Skin epidermis (tissue), 12 donors: ENCODE results near the gene HLA-DMB.
"Not testable (repeated sequence)": the region's sequence is repeated elsewhere in the genome, so short reads cannot be mapped to it uniquely, and the experiment has no call there.

Experiments used
- H3K27ac ChIP-seq, 21 experiments: fragments of 200-600 bp; sonication (generic) in 11 of 21; one replicate each; pipeline ENCODE4 v1.5.0; 2020; ENCODE audit warnings: mild to moderate bottlenecking in 3 of 21, inconsistent platforms in 2 of 21, moderate library complexity in 2 of 21
- H3K4me3 ChIP-seq, 7 experiments: fragments of 200-600 bp; sonication (generic) in 2 of 7; one replicate each; pipeline ENCODE4 v1.5.0; 2020; ENCODE audit warnings: inconsistent platforms in 2 of 7, mild to moderate bottlenecking in 2 of 7, moderate library complexity in 1 of 7

The HLA-DMB gene

DNA sequence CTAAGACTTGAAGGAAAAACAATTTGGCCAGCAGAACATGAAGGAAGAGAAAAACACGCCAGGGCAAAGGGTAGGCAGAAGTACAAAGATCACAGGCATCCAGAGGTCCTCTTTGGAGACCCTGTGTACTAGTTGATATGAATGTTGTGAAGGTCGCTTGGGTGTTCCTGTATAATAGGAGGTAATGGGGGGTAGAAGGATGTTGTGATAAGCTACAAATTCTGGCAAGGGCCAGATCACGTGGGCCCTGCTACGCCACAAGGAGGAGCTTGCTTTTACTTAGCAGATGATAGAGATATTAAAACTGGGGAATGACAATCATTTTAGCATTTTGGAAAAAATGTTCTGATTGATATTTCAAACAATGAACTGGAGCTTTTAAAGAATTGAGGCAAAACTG is 12.9 kb upstream of the HLA-DMB start:
- Histone ChIP-seq H3K27ac (peak overlapping the region in 6 of 21 experiments; percentile 1 to 84 (median 50)), H3K4me3 (no peak overlapping the region)

DNA sequence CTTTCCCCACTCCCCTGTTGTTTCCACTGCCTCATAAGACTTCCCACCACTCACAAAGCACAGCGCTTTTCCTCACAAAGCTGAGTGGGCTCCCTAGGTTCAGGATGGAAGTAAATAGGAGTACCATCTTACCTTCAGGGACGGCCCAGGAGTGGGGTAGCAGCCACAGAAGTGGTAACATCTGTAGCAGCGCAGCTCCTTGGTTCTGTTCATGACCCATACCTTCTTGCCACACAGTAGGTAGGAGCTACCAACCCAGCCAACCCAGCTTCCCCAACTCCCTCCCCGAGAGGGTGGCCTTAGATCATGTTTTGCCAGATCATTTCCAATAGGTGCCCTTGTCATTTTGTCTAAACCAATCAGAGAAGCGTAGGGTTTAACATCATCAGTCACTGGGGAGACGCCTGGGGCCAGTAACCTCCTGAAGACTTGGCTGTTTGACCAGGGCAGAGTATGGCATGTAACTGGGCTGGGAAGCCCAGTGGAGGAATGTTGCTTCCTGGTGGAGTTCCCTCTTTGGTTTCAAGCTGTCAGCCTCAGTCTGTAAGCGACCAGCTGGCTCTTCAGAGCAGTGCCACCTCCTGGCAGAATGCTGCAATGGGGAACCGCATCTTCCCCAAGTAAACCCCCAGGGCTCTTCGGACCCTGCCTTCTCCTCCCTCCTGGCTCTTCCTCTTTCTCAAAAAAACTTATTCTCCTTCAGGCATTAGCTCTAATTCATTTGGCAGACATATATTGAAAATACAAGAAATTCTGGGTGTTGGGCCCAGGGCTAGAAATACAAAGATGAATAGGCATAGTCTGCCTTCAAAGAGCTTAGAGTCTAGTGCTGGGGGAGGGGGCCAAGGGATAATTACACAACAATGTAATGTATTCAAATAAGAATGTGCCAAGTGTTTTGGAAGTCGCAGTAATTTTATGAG is 12.2 kb upstream of the HLA-DMB start, which contains the start of gene HLA-DMA:
Gene HLA-DMA (minus strand): TSS at position 281 of the 923 bp plus-strand sequence. CDS start 61 bp downstream, at position 220.
- peak within 1 kb of the TSS; percentile 17 to 38 (median 23) for H3K4me3 ChIP-seq

DNA sequence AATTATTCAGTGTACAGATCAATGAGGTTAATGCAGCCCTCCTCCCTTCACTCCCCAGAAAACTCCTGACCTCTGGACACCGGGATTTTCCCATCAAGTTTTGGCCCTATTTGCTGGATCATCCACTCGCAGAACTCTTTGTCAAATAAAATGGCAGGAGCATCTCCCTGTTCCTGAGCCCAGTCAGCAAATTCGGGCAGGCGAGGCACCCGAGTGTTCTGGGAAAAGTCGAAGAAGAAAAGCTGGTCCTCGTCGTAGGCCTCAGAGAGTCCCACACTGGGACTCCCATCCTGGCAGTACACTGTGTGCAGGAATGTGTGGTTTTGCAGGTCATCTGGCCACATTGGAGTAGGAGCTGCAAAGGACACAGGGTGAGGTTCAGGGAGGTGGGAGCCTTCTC is 9.6 kb upstream of the HLA-DMB start:
- peak overlapping the region in 1 of 7 experiments; percentile 5 for H3K4me3 ChIP-seq
- H3K27ac ChIP-seq = peak overlapping the region in 2 of 21 experiments; percentile 54 to 84

More for the DNA sequence above, 12.2 kb upstream of the HLA-DMB start, which contains the start of gene HLA-DMA:
- H3K27ac ChIP-seq = peak within 1 kb of the TSS in 20 of 21 experiments; percentile 45 to 87 (median 72)

DNA sequence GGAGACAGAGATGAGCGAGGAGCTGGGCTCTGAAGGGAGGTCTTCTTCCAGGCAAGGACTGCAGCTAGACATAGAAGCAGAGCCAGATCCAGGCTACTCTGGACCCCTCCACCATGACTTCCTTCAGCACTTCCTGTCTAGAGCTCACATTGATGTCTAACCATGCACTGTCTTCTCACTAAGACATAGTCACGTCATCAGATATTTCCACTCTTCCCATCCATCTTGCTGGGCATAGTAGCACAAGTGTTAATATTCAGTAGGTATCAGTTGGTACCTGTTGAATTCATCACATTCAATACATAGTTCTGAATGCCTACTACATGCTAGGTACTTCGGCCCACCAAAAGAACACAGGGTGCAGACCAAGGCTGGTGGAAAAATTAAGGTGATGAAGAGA is 9.2 kb upstream of the HLA-DMB start:
- H3K27ac ChIP-seq = no peak overlapping the region
- H3K4me3 ChIP-seq = no peak overlapping the region

DNA sequence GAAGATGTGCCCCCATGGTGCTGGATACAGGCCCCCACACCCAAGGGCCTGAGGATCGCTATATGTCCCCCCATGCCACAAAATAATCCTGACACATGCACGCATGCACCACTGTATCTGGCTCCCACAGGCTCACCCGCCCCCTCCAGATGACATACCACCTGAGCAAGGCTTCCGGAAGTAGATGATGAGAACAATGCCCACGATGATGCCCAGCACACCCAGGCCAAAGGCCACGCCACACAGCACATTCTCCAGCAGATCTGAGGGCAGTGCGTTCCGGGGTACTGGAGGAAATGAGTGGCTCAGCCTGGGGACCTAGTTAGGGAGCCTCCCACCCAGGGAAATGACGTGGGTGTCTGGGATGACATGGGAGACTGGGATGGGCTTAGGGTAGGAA is 8.3 kb upstream of the HLA-DMB start:
- Histone ChIP-seq H3K4me3 (no peak overlapping the region), H3K27ac (no peak overlapping the region)

DNA sequence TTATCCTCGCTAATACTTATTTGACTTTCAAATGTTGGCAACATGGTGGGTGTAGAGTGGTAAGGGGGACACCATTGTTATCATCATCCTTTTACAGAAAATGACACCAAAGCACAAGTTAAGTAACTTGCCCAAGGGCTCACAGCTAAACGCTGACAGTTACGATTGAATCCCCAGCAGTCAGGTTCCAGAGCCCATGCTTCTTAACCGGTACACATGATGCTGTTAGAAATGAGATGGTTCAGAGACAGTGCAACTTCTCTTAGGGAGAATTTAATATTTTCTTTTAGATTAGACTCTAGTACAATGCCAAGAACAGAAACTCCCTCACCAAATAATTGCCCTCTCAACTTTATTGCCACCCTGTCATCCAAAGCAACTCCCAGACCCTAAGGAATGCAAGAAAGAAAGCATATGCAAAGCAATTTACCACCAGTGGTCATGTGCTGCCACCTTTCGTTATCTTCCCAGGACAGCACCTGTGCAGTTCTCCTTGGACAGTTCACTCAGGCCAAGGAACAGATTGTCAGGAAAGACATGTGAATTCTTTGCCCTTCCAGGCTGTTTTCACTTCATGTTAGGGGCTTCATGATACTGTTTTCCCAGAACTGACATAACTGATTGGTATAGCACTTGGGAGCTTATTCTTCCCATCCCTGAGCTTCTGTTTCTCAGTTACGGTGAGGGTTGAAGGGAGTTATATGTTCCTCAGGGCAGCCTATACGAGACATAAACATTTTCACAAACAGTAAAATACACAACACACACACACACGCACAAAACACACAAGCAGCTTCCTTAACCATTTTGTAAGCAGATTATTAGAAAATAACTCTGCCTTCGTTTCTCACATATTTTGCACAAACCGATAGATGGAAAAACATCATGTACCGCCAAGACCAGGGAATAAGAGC is 7.0 kb upstream of the HLA-DMB start:
- no peak overlapping the region for H3K4me3 ChIP-seq
- H3K27ac ChIP-seq = peak overlapping the region in 1 of 21 experiments; percentile 97

DNA sequence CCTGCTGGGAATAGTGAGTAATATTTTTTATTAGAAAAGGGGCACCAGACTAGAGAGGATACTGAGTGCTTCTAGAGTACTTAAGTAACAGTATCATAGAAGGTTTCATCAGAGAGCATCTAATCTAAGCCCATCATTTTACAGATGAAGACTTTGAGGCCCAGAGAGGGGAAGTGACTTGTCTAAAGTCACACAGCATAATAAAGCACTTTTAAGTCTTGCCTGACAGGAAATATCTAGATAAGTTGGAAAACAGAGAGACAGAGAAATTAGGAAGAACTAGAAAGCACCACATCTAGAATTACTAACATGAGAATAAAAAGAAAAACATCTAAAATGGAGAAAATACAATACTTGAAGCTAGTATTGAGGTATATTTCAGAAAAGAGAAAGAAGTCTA is 6.1 kb upstream of the HLA-DMB start:
- no peak overlapping the region for H3K4me3 ChIP-seq
- H3K27ac ChIP-seq = peak overlapping the region in 1 of 21 experiments; percentile 97

DNA sequence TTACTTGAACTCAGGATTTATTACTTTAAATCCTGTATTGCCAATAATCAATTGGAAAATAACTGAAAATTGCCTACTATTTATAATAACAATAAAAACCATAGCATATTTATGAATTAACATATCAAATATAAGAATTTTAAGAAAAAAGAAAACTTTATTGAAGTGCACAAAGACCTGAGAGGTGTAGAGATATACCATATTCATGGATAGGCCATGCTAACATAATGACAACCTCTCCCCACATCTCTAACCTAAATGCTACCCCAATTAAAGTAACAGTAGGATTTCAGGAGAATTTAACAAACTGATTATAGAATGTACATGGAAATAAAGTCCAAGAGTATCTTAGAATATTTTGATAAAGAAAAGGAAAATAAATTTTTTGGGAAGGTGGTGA is 5.1 kb upstream of the HLA-DMB start:
- H3K4me3 ChIP-seq = no peak overlapping the region

DNA sequence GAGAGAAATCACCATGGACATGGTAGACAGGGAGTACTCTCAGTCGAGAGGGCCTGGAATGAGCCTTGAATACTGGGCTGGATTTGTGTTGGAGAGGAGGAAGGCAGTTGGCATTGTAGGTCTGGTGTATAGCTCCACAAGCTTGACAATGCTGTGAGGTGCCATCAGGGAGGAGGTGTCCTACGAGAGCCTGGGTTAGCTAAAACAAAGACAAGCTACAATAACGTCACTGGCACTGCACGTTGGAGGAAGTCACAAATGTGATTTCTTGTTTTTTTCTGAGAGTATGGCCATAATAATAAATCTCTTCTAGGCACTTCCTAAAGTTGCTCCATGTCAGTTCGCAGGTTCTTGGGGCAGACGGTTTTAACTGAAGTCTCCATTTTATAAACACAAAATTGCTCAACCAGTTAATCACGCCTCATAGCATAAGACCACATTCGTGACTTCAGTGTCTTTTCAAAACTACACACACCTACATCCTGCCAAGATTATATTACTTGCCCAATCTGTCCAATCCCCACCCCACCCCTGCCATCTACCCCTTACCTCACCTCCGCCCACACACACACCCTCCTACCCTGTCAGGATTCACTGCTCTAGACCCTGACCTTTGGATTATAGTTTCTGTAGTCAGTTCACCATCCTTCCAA is 4.4 kb upstream of the HLA-DMB start:
- Histone ChIP-seq H3K27ac (peak overlapping the region in 12 of 21 experiments; percentile 8 to 97 (median 75)), H3K4me3 (no peak overlapping the region)

More for the DNA sequence above, 5.1 kb upstream of the HLA-DMB start:
- peak overlapping the region in 6 of 21 experiments; percentile 16 to 97 (median 75) for H3K27ac ChIP-seq

DNA sequence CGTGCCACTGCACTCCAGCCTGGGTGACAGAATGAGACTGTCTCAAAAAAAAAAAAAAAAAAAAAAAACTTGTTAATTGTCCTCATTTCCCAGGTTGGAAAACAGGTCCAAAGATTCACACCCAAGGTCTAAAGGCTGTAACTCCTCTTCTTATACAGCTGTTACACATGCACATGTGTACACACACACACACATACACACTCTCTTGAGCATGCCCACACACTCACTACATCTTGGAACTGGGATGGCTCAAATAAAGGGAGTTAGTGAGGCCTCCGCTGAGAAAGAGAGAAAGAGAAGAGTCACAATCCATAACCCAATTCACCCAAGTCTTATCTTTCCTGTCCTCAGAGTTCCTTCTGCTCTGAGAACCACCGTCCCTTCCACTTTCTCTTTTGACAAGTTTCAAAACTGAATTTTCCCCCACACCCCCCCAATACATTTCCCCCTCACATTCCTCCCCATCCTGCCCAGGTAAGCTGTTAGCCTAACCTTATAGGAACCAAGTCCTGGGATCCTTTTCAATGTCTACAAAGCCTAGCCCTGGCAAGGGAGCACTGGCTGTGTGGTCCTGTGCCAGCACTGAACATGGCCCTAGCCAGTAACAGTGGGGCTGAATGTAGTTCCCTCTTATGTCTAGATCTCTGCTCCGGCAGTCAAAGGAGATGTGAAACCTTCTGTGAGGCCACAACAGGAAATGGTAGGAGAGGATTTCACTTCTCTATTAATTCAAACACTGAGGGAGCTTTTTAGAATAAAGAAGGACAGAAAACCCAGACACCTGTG is 3.2 kb upstream of the HLA-DMB start:
- Histone ChIP-seq H3K4me3 (peak overlapping the region in 1 of 7 experiments; percentile 8), H3K27ac (peak overlapping the region in 14 of 21 experiments; percentile 8 to 97 (median 69))

DNA sequence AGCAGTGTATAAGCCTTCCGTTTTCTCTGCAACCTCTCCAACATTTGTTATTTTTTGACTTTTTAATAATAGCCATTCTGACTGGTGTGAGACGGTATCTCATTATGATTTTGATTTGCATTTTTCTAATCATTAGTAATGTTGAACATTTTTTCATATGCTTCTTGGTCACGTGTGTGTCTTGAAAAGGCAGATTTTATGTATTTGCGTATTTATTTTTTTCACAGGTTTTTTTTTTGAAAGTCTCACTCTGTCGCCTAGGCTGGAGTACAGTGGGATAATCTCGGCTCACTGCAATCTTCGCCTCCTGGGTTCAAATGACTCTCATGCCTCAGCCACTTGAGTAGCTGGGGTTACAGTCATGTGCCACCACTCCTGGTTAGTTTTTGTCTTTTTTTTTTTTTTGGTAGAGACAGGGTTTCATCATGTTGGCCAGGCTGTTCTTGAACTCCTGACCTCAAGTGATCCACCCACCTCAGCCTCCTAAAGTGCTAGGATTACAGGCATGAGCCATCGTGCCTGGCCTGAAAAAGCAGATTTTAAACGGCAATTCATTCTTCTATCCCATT is 1.8 kb upstream of the HLA-DMB start:
- H3K27ac ChIP-seq = peak overlapping the region in 9 of 21 experiments; percentile 8 to 97 (median 78)
- not testable (repeated sequence) for H3K4me3 ChIP-seq

DNA sequence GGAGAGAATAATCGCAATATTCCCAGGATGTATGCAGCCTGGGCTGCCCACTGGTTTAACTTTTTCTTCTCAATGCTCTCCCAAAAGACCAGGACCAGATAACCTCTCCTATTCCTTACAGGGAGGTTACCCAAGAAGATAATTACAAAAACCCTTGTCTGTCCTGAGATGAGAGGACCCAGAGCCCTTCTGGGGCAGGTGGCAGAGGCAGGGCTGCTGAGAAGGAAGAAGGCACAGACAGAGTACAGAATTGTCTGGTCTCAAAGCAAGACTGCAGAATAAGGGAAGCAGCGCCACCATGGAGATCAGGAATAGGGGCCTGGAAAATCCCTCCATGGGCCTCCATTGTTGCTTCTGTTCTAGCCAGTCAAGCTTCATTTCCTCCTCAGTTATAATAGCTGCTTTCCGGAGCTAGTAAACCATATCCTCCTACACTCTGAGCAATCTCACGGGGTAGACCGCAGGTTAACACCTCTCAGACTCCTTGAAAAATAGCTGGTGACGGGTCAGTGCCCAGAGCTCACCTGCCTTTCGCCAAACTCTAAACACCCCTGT is 463 bp upstream of the HLA-DMB start:
- Histone ChIP-seq H3K27ac (peak overlapping the region; percentile 4 to 98 (median 80)), H3K4me3 (peak overlapping the region in 3 of 7 experiments; percentile 31 to 48 (median 44))

DNA sequence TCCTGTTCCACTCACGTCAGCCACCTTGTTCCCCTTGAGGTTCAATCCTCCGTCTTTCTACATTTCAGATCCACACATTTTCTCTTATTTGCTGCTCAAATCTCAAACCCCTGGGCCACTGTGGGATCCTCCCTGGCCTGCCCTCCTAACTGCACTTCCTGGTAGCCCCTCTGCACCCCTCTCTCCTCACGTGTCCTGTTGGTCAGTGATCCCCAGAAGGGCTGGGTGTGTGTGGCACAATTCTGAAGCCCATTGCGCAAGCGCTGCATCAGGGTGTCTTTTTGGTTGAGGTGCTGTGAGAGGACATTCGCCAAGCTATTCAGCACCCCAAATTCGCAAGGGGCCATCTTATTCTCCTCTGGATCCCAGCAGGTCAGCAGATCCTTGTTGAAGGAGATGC is 2.3 kb downstream of the HLA-DMB start:
- Histone ChIP-seq H3K4me3 (peak overlapping the region in 3 of 7 experiments; percentile 10 to 44 (median 31)), H3K27ac (peak overlapping the region in 5 of 21 experiments; percentile 6 to 97 (median 24))

DNA sequence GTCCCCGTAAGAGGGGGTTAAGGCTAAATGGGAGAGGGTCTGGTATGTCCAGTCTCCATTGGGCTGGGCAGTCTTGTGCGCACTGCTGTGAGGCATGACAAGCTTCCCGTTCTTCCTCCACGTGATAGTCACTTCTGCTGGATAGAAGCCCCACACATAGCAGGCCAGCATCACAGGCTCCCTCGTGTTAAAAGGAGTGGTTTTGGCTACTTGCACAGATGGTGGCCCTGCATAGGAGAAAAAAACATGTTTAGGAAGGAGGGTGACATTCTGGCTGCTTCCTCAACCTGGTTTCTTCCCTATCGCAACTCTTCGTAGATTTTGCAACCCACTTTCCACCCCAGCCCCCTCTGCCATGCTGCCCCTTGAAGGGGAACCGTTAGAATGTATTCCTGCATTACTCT is 3.6 kb downstream of the HLA-DMB start:
- peak overlapping the region in 4 of 21 experiments; percentile 2 to 97 (median 22) for H3K27ac ChIP-seq
- H3K4me3 ChIP-seq = no peak overlapping the region

DNA sequence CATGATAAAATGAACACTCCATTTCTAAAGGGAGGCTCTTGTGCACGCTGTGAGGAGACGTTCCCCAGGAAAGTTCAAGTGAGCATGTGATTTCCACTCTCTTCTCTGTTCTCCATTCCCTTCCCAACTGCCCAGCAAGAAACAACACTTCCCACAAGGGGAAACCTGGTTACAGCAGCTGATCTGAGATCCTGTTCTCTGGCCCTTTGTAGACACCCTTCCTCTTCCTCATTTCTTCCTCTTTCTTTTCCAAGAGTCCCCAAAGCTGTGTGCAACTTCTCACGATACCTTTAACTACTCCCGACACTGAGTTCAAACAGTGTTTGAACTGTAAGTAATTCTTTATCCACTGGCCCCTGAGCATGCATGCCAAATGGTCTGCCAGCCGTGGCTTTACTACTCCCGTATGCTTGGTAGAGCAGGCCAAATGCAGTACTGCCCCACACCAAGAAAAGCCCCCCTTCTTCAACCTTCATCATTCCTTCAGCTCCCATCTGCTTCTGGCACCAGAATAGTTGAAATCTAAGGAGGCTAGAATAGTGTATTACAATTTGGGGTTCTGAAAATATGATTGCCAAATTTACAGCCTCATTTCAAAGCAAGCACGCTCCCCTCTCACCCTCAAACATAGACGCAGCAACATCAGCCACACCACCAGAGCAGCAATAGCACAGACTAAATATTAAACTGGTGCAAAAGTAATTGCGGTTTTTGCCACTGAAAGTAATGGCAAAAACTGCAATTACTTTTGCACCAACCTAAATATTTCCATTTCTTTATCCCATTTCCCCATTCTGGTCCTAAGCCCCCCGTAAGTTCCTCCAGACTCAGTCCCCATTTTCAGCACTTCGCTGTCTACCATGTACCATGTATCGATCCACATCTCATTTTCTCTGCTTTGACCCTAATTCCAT is 4.3 kb downstream of the HLA-DMB start:
- Histone ChIP-seq H3K27ac (peak overlapping the region in 6 of 21 experiments; percentile 2 to 43 (median 22)), H3K4me3 (no peak overlapping the region)

DNA sequence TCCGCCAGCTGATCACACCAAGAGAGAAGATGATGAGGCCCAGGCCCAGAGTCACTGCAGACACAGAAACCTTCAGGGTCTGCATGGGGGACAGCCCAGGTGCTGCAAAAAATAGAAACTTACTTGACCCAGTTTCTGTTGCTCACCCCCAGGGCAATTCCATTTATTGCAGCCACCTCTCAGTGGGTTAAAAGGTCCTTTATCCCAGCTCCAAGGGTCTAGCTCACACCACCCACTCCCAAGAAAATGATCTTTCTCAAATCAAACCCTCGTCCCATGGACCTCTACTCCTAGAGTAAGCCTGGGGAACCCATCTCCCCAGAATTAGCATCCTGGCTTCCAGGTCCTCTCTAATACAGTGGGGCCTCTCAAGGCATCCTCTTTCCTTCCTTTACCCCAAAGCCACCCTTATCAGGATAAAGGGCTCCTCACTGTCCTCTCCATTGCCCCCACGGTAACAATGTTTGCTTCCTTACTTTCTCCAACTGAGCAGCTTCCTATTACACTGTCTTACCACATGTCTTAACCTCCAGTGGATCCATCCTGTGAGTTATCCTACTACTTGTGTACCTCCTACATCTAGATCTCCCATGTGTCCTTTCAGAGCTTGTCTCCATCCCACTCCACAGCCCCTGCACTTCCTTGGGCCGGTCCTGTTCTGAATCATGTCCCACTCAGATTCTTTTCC is 5.1 kb downstream of the HLA-DMB start:
- Histone ChIP-seq H3K27ac (peak overlapping the region in 2 of 21 experiments; percentile 3 to 4), H3K4me3 (no peak overlapping the region)
